CD4-positive, CD25-positive, alpha-beta regulatory T cell (primary cell): ENCODE data around the gene PTPRZ1. TPM values are rescaled to one million over a fixed set of nuclear protein-coding genes. Genes with fewer than 3 reads are reported as not detected.

Source experiments
- ATAC-seq, 2 donors: fragments of 150-1000 bp; cut with Tn5 transposase; one replicate each; pipeline ENCODE4 v1.10.0; 2021; ENCODE audit warnings: low read depth in 2 of 2, moderate number of reproducible peaks in 2 of 2, moderate library complexity in 1 of 2
- DNase-seq, 3 donors: peaks; one replicate each; pipeline versions ENCODE4 v3.0.0 to v3.0.0-alpha.2; 2012 to 2022; ENCODE audit warnings: mixed read lengths in 1 of 3
- H3K27ac ChIP-seq: one replicate; pipeline ENCODE4 v1.7.0; 2013; ENCODE audit warnings: mild to moderate bottlenecking, low read length; ENCODE audit not compliant: insufficient read depth, poor library complexity, severe bottlenecking
- H3K27me3 ChIP-seq: one replicate; pipeline ENCODE4 v1.7.0; 2013; ENCODE audit warnings: low read length; ENCODE audit not compliant: control insufficient read depth, insufficient read depth
- H3K36me3 ChIP-seq: one replicate; pipeline ENCODE4 v1.7.0; 2013; ENCODE audit warnings: mild to moderate bottlenecking, low read length, moderate library complexity; ENCODE audit not compliant: control insufficient read depth, insufficient read depth
- H3K4me1 ChIP-seq: 2 replicates; pipeline ENCODE4 v1.7.0; 2013; ENCODE audit warnings: mild to moderate bottlenecking, low read length; ENCODE audit not compliant: insufficient read depth, control insufficient read depth, poor library complexity, severe bottlenecking
- H3K4me3 ChIP-seq: one replicate; pipeline ENCODE4 v1.7.0; 2013; ENCODE audit warnings: low read depth, mild to moderate bottlenecking, low read length, moderate library complexity
- H3K9me3 ChIP-seq, 2 experiments: 1 replicate in 1 of 2; 2 replicates in 1 of 2; pipeline ENCODE4 v1.7.0; 2013; ENCODE audit warnings: low read length in 2 of 2, mild to moderate bottlenecking in 1 of 2, moderate library complexity in 1 of 2; ENCODE audit not compliant: control insufficient read depth in 2 of 2
- H3K27ac Mint-ChIP-seq, 3 donors: one replicate each; pipeline ENCODE4 v1.8.0; 2020 to 2022; ENCODE audit warnings: mild to moderate bottlenecking in 3 of 3, mixed read lengths in 3 of 3, moderate library complexity in 2 of 3
- H3K27me3 Mint-ChIP-seq: one replicate; pipeline ENCODE4 v1.8.0; 2022; ENCODE audit warnings: mild to moderate bottlenecking, mixed read lengths
- H3K36me3 Mint-ChIP-seq: one replicate; pipeline ENCODE4 v1.8.0; 2020; ENCODE audit warnings: mixed read lengths
- H3K4me1 Mint-ChIP-seq, 4 donors: one replicate each; pipeline ENCODE4 v1.8.0; 2020 to 2022; ENCODE audit warnings: mixed read lengths in 4 of 4, mild to moderate bottlenecking in 1 of 4
- H3K4me3 Mint-ChIP-seq, 4 donors: one replicate each; pipeline ENCODE4 v1.8.0; 2020 to 2022; ENCODE audit warnings: mild to moderate bottlenecking in 4 of 4, mixed read lengths in 4 of 4, moderate library complexity in 3 of 4
- H3K9me3 Mint-ChIP-seq, 7 donors: one replicate each; pipeline ENCODE4 v1.8.0; 2020 to 2022; ENCODE audit warnings: mixed read lengths in 7 of 7, mild to moderate bottlenecking in 3 of 7, moderate library complexity in 2 of 7
- polyA plus RNA-seq, 4 donors: library from polyadenylated mRNA; unstranded; fragments of 300-500 nt; fragmentation: Illumina TruSeq; gene quantifications; one replicate each; pipeline ENCODE4 v1.2.3, GENCODE V29; 2021
- total RNA-seq: library from RNA; stranded (reverse); gene quantifications from one replicate; pipeline ENCODE4 v1.2.3, GENCODE V29; 2022

The PTPRZ1 gene
- total and polyA plus RNA-seq, 5 donors from 2014 or later = not detected

- Mint-ChIP-seq H3K4me1 (no peaks in the 10 kb centered on the region), H3K36me3 (no peaks in the 10 kb centered on the region), H3K27ac (no peak overlapping the region), H3K4me3 (no peak overlapping the region), H3K27me3 (no peaks in the 10 kb centered on the region), H3K9me3 (peaks cover 0 to 5% (median 2%) of the 10 kb centered on the region in 7 donors)
- Histone ChIP-seq H3K36me3 (no peaks in the 10 kb centered on the region), H3K4me1 (no peaks in the 10 kb centered on the region), H3K27me3 (no peaks in the 10 kb centered on the region), H3K27ac (no peak overlapping the region), H3K4me3 (no peak overlapping the region), H3K9me3 (no peaks in the 10 kb centered on the region)
- DNase-seq (no peak), ATAC-seq (no peak)
Observed at GRCh38 chr7:122035876-122036275, 162.9 kb downstream of the PTPRZ1 start.

DNA sequence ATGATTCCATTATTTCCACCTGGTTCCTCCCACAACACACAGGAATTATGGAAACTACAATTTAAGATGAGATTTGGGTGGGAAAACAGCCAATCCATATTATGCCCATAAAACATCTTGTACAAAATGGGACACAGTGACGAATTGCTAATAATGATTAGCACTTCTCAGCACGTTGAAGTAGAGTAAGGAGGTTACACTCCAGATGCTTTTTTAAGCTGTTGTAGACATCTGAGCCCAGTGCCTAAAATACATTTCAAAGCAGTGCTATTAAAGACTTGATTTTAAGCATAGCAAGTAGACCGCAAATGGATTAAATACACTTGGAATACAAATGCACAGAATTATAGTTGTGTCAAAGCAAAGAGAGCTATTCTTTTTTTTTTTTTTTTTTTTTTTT, 165.2 kb downstream of the PTPRZ1 start:
- Histone ChIP-seq H3K4me3 (no peak overlapping the region), H3K27ac (no peak overlapping the region), H3K4me1 (no peaks in the 10 kb centered on the region), H3K36me3 (no peaks in the 10 kb centered on the region), H3K9me3 (no peaks in the 10 kb centered on the region), H3K27me3 (no peaks in the 10 kb centered on the region)
- Mint-ChIP-seq H3K9me3 (peaks cover 0 to 7% (median 2%) of the 10 kb centered on the region in 7 donors), H3K36me3 (no peaks in the 10 kb centered on the region), H3K4me1 (no peaks in the 10 kb centered on the region), H3K27me3 (no peaks in the 10 kb centered on the region), H3K27ac (no peak overlapping the region), H3K4me3 (no peak overlapping the region)
- DNase-seq (no peak), ATAC-seq (no peak)

- H3K27me3 ChIP-seq = no peaks in the 10 kb centered on the region
- H3K36me3 ChIP-seq = no peaks in the 10 kb centered on the region
- no peak overlapping the region for H3K27ac ChIP-seq
- no peaks in the 10 kb centered on the region for H3K4me1 ChIP-seq
- Mint-ChIP-seq H3K27me3 (no peaks in the 10 kb centered on the region), H3K36me3 (no peaks in the 10 kb centered on the region), H3K4me1 (no peaks in the 10 kb centered on the region), H3K4me3 (no peak overlapping the region), H3K9me3 (peaks cover 0 to 7% (median 2%) of the 10 kb centered on the region in 7 donors), H3K27ac (no peak overlapping the region)
- no peak for DNase-seq
- H3K4me3 ChIP-seq = no peak overlapping the region
- H3K9me3 ChIP-seq = no peaks in the 10 kb centered on the region
- no peak for ATAC-seq
Observed at GRCh38 chr7:122038904-122039303, 165.9 kb downstream of the PTPRZ1 start.

DNA sequence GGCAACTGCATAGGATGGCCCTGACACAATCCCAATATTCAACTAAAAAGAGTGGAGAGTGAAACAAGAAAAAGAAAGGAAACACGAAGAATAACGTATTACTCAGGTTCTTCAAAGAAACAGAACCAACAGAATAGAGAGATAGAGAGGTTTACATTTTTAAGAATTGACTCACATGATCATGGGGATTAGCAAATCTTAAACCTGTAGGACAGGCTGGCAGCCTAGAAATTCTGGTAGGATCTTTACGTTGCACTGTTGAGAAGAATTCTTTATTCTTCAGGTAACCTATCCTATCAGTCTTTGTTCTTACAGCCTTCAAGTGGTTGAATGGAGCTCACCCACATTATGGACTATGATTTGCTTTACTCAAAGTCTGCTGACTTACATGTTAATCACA, 167.2 kb downstream of the PTPRZ1 start:
- DNase-seq (no peak), ATAC-seq (no peak)
- Mint-ChIP-seq H3K4me3 (no peak overlapping the region), H3K36me3 (no peaks in the 10 kb centered on the region), H3K9me3 (peaks cover 0 to 7% (median 2%) of the 10 kb centered on the region in 7 donors), H3K27me3 (no peaks in the 10 kb centered on the region), H3K27ac (no peak overlapping the region), H3K4me1 (no peaks in the 10 kb centered on the region)
- H3K27ac ChIP-seq = no peak overlapping the region
- no peak overlapping the region for H3K4me3 ChIP-seq
- H3K9me3 ChIP-seq = no peaks in the 10 kb centered on the region
- no peaks in the 10 kb centered on the region for H3K27me3 ChIP-seq
- no peaks in the 10 kb centered on the region for H3K4me1 ChIP-seq
- H3K36me3 ChIP-seq = no peaks in the 10 kb centered on the region

DNA sequence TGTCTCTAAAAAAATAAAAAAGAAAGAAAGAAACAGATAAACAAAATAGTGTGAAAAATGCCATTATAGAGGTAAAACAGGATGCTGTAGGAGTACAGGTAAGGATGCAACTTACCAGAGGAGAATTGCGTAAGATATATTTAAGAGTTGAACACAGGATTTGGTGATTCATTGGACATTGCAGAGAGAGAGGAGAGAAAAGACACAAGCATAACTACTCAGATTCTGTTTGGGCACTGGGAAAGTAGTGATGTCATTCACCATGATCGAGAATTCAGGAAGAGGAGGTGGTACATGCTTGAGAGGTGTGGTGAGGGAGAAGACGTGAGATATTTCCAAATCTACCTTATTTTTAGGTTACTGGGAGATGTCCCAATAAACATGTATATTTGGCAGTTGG, 173.4 kb downstream of the PTPRZ1 start:
- Mint-ChIP-seq H3K9me3 (peaks cover 0 to 5% (median 0%) of the 10 kb centered on the region in 7 donors), H3K36me3 (no peaks in the 10 kb centered on the region), H3K27ac (no peak overlapping the region), H3K27me3 (no peaks in the 10 kb centered on the region), H3K4me3 (no peak overlapping the region), H3K4me1 (no peaks in the 10 kb centered on the region)
- no peaks in the 10 kb centered on the region for H3K9me3 ChIP-seq
- no peaks in the 10 kb centered on the region for H3K36me3 ChIP-seq
- no peak overlapping the region for H3K4me3 ChIP-seq
- DNase-seq = no peak
- H3K27ac ChIP-seq = no peak overlapping the region
- no peaks in the 10 kb centered on the region for H3K27me3 ChIP-seq
- ATAC-seq = no peak
- H3K4me1 ChIP-seq = no peaks in the 10 kb centered on the region

DNA sequence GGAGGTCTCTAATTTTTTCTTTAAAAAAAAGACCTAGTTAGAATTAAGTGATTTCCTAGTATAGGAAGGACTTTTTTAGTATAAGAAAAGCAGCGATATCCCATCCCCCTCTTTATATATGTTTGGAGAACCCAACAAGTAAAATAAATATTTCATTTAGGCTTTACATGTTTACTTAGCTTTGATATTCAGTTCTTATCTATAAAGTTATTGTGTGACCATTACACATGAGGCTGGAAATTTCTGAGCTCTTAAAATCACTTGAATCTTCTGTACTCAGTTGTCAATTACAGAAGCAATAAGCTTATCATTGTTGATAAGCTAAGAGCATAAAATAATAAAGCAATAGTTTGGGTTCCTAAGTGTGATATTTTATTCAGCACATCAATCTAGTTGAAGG, 181.4 kb downstream of the PTPRZ1 start:
- Mint-ChIP-seq H3K9me3 (peaks cover 0 to 2% (median 0%) of the 10 kb centered on the region in 7 donors), H3K36me3 (no peaks in the 10 kb centered on the region), H3K27me3 (no peaks in the 10 kb centered on the region), H3K4me1 (no peaks in the 10 kb centered on the region), H3K4me3 (no peak overlapping the region), H3K27ac (no peak overlapping the region)
- no peak for ATAC-seq
- Histone ChIP-seq H3K27ac (no peak overlapping the region), H3K9me3 (no peaks in the 10 kb centered on the region), H3K4me1 (no peaks in the 10 kb centered on the region), H3K27me3 (no peaks in the 10 kb centered on the region), H3K36me3 (no peaks in the 10 kb centered on the region), H3K4me3 (no peak overlapping the region)
- no peak for DNase-seq

- H3K4me3 ChIP-seq = no peak overlapping the region
- Mint-ChIP-seq H3K27me3 (no peaks in the 10 kb centered on the region), H3K36me3 (no peaks in the 10 kb centered on the region), H3K9me3 (peaks cover 0 to 2% (median 0%) of the 10 kb centered on the region in 7 donors), H3K27ac (no peak overlapping the region), H3K4me3 (no peak overlapping the region), H3K4me1 (no peaks in the 10 kb centered on the region)
- no peaks in the 10 kb centered on the region for H3K36me3 ChIP-seq
- H3K9me3 ChIP-seq = no peaks in the 10 kb centered on the region
- no peaks in the 10 kb centered on the region for H3K4me1 ChIP-seq
- no peak for DNase-seq
- H3K27ac ChIP-seq = no peak overlapping the region
- no peak for ATAC-seq
- no peaks in the 10 kb centered on the region for H3K27me3 ChIP-seq
Observed at GRCh38 chr7:122055073-122055472, 182.1 kb downstream of the PTPRZ1 start.

DNA sequence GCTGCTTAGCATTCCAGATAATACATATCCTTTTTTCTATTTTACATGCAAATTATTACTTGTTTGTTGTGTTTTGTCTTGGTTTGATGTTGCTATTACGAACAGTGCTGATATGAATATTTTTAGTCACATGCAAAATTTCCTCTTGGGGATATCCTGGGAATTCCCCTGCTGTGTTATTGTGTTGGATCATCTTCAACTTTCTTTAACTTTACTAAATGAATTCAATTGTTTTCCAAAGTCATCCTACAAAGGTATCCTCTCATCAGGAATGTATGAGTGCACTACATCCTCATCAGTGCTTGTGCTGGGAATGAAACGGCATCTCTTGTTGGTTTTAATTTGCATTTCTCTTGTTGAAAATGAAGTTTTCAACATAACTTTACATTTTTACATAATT, 184.0 kb downstream of the PTPRZ1 start:
- no peaks in the 10 kb centered on the region for H3K36me3 ChIP-seq
- H3K27me3 ChIP-seq = no peaks in the 10 kb centered on the region
- ATAC-seq (no peak), DNase-seq (no peak)
- H3K9me3 Mint-ChIP-seq = peaks cover 0 to 2% (median 0%) of the 10 kb centered on the region in 7 donors
- no peaks in the 10 kb centered on the region for H3K4me1 ChIP-seq
- H3K27ac ChIP-seq = no peak overlapping the region
- no peak overlapping the region for H3K4me3 ChIP-seq
- no peaks in the 10 kb centered on the region for H3K9me3 ChIP-seq
- no peaks in the 10 kb centered on the region for H3K4me1 Mint-ChIP-seq
- H3K4me3 Mint-ChIP-seq = no peak overlapping the region
- no peaks in the 10 kb centered on the region for H3K36me3 Mint-ChIP-seq
- H3K27ac Mint-ChIP-seq = no peak overlapping the region
- no peaks in the 10 kb centered on the region for H3K27me3 Mint-ChIP-seq
